HG02678 (cell line): Measurements from ENCODE around the gene HES3.

Source experiments
- ATAC-seq: cut with Tn5 transposase; IDR thresholded peaks from one replicate; pipeline ENCODE4 v1.9.1; 2021; ENCODE audit warnings: mild to moderate bottlenecking, moderate library complexity; ENCODE audit not compliant: unreplicated experiment

The HES3 gene

GRCh38 chr1:6260961-6261614 is 17.1 kb downstream of the HES3 start, which contains the start of gene GPR153:
Gene GPR153, minus strand, starts transcription at chr1:6261098. Its CDS starts 6,193 bp downstream, at chr1:6254905.
- no peak for ATAC-seq

- no peak for ATAC-seq
Observed at GRCh38 chr1:6261615-6261995, 17.6 kb downstream of the HES3 start.

- no peak for ATAC-seq
Observed at GRCh38 chr1:6262555-6263420, 18.8 kb downstream of the HES3 start.

DNA sequence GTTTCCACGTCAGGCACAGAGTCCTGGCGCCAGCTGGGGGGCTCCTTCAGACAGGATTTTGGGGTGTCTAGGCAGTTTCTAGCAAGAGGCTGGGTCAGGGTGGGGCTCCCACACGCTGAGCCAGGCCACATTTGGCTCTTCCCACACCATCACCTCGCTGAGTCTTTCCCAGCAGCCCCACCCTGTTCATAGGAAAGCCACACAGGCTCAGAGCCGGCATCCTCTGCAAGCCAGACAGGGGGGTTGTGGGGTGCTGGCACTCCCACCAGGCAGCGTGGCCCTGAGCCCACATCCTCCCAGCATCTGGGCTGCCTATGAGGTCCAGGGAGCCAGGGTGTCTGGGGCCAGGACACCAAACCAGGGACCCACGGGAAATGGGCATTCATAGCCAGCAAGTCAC is 19.7 kb downstream of the HES3 start:
- no peak for ATAC-seq

- no peak for ATAC-seq
Observed at GRCh38 chr1:6265151-6265550, 21.2 kb downstream of the HES3 start.

DNA sequence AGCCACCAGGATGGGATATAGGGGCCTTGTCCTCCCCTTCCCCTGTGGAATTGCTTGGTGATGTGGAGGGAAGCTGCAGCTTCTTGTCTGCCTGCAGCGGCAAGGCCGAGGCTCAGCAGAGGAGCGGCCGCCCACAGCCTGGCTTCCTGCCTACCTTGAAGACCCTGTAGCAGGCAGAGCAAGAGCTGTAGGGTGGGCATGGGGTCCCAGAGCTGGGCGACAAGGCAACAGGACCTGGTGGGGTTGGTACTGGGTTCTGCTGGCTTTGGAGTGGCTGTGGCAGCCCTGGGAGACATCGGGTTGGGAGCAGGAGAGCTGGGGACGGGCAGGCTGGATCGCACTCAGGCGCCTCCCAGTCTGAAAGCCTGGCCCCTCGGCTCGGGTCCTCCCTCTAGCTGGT is 22.7 kb downstream of the HES3 start:
- ATAC-seq = no peak

DNA sequence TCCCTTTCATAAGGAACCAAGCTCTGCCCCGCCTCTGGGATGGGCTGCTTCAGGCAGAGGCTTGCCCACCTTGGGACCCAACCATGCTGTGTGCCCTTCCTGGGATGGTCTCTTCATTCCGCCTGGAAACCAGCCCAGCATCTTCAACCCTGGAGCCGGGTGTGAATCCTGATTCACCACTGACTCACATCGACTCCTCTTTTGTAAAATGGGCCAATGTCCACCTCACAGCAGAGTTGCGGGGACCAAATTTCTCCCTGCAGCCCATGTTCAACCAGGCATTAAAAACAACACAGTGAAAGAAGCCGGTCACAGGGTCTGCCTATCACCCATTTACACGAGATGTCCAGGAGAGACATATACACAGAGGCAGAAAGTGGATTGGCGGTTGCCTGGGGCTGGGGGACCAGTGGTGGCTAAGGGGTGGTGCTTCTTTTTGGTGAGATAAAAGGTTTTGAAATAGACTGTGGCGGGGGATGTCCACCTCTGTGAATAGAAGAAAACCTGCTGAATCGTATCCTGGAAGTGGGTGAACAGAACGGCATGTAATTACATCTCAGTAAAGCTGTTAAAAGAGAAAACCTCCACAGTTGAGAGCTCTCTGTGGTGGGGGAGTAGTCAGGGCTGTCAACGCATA is 23.8 kb downstream of the HES3 start:
- no peak for ATAC-seq

DNA sequence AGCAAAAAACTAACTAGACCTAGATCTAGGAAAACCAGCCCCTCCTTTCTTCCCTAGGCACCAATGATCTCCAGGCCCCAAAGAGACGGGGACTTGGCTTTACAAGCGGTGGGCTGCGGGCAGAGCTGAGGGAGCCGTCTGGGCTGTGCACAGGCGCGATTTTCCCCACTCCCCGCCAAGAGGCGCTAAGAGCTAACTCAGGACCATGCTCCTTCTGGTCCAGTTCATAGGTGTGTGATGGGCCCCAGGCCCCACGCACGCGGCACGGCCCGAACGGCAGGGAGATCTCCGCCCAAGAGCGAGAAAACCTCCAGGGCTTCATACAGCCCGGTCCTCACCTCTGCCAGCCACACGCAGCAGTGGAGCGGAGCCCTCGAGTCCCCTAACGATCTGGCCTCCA is 24.4 kb downstream of the HES3 start:
- no peak for ATAC-seq

DNA sequence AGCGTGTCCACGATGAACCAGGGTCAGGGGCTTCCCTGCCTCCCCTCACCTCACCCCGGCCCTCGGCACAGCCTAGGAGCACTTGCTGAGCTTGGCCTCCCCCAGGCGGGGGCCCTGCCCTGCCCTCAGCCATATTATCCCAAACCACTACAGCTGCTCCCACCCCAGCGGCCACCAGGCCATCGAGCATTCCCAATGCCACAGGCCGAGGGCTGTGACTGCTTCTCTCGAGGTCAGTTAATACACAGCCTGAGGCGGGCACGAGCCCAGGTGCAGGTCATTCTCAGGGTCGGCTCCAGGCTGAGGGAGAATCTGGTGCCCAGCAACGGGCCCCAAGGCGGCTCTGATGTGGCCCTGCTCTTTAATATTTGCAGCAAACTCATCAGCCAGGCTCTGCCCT is 25.3 kb downstream of the HES3 start:
- no peak for ATAC-seq

DNA sequence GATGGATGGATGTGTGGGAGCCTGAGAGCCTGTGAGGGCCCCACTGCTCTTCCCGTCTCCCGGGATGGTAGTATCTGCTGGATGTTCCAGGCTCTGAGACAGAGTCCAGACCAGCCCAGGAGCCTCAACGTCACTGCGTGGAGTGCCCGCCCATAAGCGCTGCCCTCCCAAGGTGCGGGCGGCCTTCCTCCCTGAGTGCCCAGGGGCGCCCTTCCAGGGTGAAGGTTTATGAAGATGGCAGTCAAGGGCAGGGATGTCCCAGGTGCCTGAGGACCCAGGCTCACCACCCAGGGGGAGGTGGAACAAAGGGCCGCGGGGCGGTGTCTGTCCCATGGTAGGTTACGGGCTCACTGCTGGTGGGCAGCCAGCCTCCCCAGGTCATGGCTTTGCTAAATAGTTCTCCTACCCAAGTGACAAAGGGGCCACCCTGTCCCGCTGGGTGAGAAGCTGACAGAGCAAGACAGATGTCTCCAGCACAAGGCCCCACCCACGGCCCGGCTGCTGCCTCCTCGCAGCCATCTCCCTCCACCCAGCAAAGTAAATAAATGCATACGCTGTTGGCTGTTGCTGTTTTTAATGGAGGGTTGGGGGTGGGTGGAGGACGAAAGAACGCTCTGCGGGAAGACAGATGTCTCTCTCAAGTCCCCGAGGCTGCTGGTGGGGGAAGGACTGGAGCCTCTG is 25.9 kb downstream of the HES3 start:
- ATAC-seq = no peak

- no peak for ATAC-seq
Observed at GRCh38 chr1:6270401-6270800, 26.4 kb downstream of the HES3 start.

DNA sequence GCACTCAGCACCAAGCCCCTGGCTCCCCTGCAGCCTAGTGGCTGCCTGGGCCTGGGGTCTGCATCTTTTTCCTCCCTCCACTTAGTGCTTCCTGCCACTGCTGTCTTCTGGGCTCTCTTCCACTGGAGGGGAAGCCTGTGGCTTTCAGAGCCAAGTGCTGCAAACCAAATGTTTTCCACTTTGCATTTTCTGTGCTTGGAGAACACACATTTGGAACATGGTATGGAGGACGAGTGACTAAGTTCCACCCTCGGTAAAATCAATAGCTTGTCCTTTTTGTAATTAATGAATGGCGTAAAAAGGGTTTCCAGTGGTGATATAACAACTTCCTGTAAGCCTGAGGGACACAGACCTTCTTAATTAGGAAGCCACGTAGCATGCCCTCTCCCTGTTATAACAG is 27.0 kb downstream of the HES3 start:
- no peak for ATAC-seq

- ATAC-seq = no peak
Observed at GRCh38 chr1:6271554-6271953, 27.6 kb downstream of the HES3 start.

GRCh38 chr1:6272452-6272851 is 28.5 kb downstream of the HES3 start:
- ATAC-seq = no peak

DNA sequence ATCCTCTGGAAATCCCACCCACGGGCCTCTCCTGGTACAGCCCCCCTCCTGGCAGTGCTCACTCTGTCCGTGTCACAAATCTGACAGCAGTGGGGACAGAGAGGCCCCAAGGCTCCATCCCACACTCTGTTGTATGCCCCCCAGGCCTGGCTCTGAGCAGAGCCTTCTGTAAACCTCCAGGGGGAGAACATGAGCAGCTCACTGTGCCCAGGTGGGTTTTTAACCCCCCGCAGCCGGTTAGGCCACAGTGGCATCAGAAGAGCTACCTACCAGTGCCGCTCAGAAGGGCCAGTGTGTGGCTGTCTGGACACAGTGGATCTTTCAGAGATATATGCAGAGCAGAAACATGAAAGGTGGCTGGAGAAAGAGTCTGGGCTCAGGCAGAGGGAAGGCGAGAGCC is 28.9 kb downstream of the HES3 start:
- no peak for ATAC-seq

DNA sequence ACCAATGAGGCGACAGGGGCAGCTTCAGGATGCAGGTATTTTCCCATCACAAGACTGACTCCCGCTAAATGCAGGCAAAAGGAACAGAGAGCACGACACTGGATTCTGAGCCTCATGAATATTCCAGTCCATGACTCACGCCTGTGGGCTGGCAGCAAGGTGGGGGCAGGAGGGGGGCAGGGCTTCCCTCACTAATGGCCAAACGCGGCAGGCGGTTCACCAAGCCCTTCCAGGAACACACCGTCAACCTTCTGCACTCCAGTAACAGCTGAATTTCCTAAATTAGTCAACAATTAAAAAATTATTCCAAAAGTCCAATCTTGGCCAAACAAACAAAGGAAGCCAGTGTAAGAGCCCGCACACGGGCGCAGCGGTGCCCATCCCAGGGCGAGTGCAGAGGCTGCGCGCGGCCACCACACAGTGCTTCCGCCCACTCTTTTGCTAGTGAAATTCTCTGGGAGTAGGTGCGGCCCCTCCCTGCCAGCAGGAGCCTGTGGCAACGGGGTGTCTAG is 29.5 kb downstream of the HES3 start:
- no peak for ATAC-seq

DNA sequence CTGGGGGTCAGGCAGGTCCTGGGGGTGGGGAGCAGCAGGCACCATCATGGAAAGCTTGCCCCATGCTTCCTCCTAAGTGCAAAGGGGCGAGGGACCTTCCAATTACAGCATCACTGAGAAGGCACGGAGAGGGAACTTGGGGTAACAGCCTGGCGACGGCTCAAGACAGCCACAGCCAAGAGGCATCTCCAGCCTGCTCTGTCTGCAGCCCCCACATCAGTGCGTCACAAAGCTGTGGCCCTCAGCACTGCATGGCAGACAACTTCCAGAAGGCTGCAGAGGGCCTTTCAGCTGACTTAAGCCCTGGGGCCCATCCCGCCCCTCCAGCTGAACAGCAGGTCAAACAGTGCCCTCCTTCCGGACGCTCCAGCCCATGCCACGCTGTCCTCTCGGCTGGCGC is 30.1 kb downstream of the HES3 start:
- no peak for ATAC-seq

GRCh38 chr1:6274622-6275139 is 30.7 kb downstream of the HES3 start:
- no peak for ATAC-seq

DNA sequence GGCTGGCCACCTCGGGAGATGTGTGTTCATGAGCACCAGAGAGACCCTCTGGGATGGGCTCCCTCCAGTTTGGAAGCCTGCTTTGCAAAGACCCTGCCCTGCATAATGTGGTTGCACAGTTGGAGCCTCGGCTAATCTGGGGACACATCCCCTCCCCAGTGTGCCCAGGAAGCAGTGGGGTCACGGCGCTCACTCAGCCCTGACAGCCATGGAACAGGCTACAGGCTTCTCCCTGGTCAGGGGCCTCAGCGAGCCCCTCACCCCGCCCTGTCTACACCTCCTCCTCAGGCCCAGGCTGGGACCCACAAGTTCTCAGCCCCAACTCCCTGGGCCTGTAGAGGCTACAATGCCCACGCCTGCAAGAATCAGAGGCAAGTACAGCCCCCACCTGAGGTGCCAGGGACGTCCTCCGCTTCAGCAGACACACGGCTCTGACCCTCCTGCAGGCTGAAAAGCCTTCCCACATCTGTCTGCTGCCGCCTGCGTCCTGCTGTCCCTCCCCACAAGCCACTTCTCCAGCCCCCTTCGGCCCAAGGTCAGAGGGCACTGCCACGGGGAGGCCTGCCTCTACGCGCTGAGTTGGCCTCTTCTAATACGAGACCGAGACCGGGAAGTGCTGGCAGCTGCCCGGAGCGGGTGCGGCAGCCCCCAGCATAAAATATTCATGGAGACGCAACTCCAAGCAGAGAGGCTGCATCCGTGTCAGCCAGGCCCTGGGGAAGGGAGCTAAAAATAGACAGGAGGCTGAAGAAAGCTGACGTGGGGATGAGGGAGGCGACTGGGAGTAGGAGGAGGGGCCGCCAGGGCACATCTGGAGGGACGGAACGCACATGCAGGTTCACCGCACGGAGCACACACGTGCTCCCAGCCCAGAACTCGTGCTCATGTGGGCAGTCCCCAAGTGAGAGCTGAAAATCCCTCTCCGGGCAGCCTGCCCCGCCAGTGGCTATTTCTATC is 32.1 kb downstream of the HES3 start:
- ATAC-seq = no peak
